Tibial nerve (tissue), 4 donors: ENCODE measurements around the gene SORCS3. TPM values are rescaled to one million over a fixed set of nuclear protein-coding genes. Genes with fewer than 3 reads are reported as not detected.

Experiments
- DNase-seq, 2 donors: peaks; one replicate each; pipeline ENCODE4 v3.0.0-alpha.2; 2019; ENCODE audit warnings: low spot score in 2 of 2
- H3K27ac ChIP-seq, 4 donors: fragments of 200-600 bp; sonication (generic) in 3 of 4; one replicate each; pipeline ENCODE4 v1.5.1; 2017 to 2019; ENCODE audit warnings: mild to moderate bottlenecking in 1 of 4
- H3K27me3 ChIP-seq, 2 donors: fragments of 200-600 bp; sonication (generic) in 1 of 2; one replicate each; pipeline versions ENCODE4 v1.5.1 to v1.6.0; 2017 to 2019
- H3K36me3 ChIP-seq, 3 donors: fragments of 200-600 bp; sonication (generic); one replicate each; pipeline ENCODE4 v1.5.1; 2018 to 2019
- H3K4me1 ChIP-seq, 4 donors: fragments of 200-600 bp; sonication (generic) in 3 of 4; one replicate each; pipeline ENCODE4 v1.5.1; 2017 to 2019
- H3K4me3 ChIP-seq, 4 donors: fragments of 200-600 bp; sonication (generic) in 3 of 4; one replicate each; pipeline ENCODE4 v1.5.1; 2017 to 2019; ENCODE audit warnings: mild to moderate bottlenecking in 1 of 4, moderate library complexity in 1 of 4
- H3K9me3 ChIP-seq, 4 donors: fragments of 200-600 bp; sonication (generic) in 3 of 4; one replicate each; pipeline ENCODE4 v1.5.1; 2017 to 2019
- EP300 ChIP-seq, 2 donors: sonication (generic); formaldehyde crosslinking; IDR thresholded peaks; one replicate each; pipeline ENCODE4 v1.6.1; 2017; ENCODE audit warnings: antibody characterized with exemption in 2 of 2, mild to moderate bottlenecking in 1 of 2
- POLR2A ChIP-seq, 2 donors: fragments of 450-650 bp; IDR thresholded peaks; one replicate each; pipeline ENCODE4 v1.6.1; 2017; ENCODE audit warnings: antibody characterized with exemption in 2 of 2, mild to moderate bottlenecking in 2 of 2, moderate library complexity in 2 of 2
- WGBS, 2 donors: methylation state at CpG; one replicate each; pipeline ENCODE4 v1.1.5; 2018; 5-methylcytosine and 5-hydroxymethylcytosine counted together
- total RNA-seq, 4 donors: library from RNA; depleted of rRNA; stranded (reverse); fragments of >200 nt; gene quantifications; one replicate each; pipeline ENCODE4 v1.1.0, GENCODE V29; 2016
- TF ChIP-seq, protein P1 (sequence below), 5 experiments: fragments of 200-600 bp in 3 of 5; fragments of 450-650 bp in 2 of 5; sonication (generic) in 3 of 5; IDR thresholded peaks; one replicate each; pipeline ENCODE4 v1.5.1; 2016 to 2019; ENCODE audit warnings: antibody characterized with exemption in 5 of 5, mild to moderate bottlenecking in 3 of 5, moderate library complexity in 2 of 5

SORCS3 gene
- total RNA-seq, 4 donors from 2014 or later, result 1.8 to 3.9 (median 3.2) TPM

DNA sequence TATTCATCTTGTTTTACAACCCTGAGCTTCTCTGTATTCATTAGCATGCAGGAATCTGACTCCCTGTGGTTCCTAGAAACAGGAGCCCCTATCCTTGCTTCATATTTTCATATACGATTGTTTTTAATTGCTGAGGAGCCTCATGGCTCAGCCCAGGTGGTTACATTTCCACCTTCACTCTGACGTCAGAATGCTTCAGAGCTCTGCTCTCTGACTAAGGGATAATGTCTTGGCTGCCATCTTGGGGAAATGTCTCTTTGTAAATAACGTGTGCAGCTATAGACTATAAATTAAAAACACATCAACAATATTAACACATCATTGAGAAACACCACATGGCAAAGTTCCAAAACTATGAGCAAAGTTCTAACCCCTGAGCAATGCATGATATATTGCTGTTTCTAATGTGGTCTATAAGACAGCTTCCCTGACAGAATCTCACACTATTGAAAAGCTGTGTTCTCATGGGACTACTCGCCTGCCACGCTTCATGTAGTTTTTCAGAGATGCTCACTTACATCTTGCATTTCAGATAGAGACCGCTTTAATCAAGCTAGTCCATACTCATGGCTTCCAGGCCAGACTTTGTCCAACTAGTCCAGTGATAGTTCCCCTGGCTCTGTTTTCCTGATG is 227.0 kb downstream of the SORCS3 start:
- TF ChIP-seq, protein P1, sequence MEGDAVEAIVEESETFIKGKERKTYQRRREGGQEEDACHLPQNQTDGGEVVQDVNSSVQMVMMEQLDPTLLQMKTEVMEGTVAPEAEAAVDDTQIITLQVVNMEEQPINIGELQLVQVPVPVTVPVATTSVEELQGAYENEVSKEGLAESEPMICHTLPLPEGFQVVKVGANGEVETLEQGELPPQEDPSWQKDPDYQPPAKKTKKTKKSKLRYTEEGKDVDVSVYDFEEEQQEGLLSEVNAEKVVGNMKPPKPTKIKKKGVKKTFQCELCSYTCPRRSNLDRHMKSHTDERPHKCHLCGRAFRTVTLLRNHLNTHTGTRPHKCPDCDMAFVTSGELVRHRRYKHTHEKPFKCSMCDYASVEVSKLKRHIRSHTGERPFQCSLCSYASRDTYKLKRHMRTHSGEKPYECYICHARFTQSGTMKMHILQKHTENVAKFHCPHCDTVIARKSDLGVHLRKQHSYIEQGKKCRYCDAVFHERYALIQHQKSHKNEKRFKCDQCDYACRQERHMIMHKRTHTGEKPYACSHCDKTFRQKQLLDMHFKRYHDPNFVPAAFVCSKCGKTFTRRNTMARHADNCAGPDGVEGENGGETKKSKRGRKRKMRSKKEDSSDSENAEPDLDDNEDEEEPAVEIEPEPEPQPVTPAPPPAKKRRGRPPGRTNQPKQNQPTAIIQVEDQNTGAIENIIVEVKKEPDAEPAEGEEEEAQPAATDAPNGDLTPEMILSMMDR (IDR thresholded peaks at IDR 0.05), result no peak
- TF ChIP-seq POLR2A (IDR thresholded peaks at IDR 0.05) (no peak), EP300 (IDR thresholded peaks at IDR 0.05) (no peak)
- WGBS, 2 donors, result 59 to 68% methylated on average over 6 of the region's 6 CpGs

DNA sequence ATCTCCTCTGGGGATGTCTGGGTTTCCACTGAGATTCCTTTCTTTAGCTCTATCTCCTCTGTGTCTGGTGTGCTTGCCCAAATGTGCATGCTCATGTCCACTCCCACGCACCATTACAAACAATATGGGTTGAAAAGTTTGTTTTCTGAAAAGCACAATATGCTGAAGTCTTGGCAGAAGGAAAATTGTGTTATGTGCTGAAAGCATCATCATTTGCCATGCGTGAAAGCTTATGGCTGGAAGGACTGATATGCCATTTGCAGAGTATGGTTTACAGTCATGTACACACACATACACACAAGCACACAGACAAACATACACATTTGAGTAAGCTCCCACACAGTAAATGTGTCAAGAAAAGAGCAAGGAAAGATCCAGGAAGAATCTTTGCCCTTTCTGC is 231.6 kb downstream of the SORCS3 start:
- peaks cover 0 to 5% (median 2%) of the 10 kb centered on the region in 4 donors for H3K4me1 ChIP-seq
- no peak overlapping the region for H3K4me3 ChIP-seq
- H3K27me3 ChIP-seq, result no peaks in the 10 kb centered on the region
- no peak for TF ChIP-seq POLR2A (IDR thresholded peaks at IDR 0.05)
- TF ChIP-seq, protein P1 (IDR thresholded peaks at IDR 0.05), result no peak
- no peak for TF ChIP-seq EP300 (IDR thresholded peaks at IDR 0.05)
- H3K27ac ChIP-seq, result no peak overlapping the region
- 20 to 33% methylated on average over 2 of the region's 2 CpGs for WGBS, 2 donors
- H3K36me3 ChIP-seq, result no peaks in the 10 kb centered on the region
- no peaks in the 10 kb centered on the region for H3K9me3 ChIP-seq
- no peak for DNase-seq

More for the DNA sequence above, 227.0 kb downstream of the SORCS3 start:
- H3K4me3 ChIP-seq, result no peak overlapping the region
- no peak for DNase-seq
- no peaks in the 10 kb centered on the region for H3K36me3 ChIP-seq
- H3K27ac ChIP-seq, result no peak overlapping the region
- H3K27me3 ChIP-seq, result no peaks in the 10 kb centered on the region
- H3K9me3 ChIP-seq, result no peaks in the 10 kb centered on the region
- H3K4me1 ChIP-seq, result peaks cover 0 to 5% (median 2%) of the 10 kb centered on the region in 4 donors

DNA sequence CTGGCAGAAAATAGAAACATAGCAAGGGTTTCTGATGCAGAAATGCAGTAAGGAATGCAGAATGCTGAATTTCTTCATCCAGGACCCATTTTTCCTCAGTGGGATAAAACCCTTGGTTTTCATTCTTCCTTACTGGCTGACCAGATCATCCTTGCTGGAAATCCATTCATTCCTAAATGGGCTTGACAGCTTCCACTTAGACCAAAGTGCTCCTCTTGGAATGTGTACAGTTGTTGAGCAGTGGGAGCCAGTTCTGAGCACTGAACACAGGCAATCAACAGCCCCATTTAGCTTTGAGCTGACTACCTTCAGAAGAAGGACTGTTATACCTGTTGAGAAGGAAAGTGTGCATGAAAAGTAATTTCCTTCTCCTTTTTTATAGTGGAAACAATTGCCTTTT is 232.1 kb downstream of the SORCS3 start:
- Histone ChIP-seq H3K4me3 (no peak overlapping the region), H3K27ac (peak overlapping the region in 1 of 4 donors; percentile 38), H3K4me1 (peaks cover 0 to 5% (median 2%) of the 10 kb centered on the region in 4 donors), H3K27me3 (no peaks in the 10 kb centered on the region), H3K9me3 (no peaks in the 10 kb centered on the region), H3K36me3 (no peaks in the 10 kb centered on the region)
- TF ChIP-seq POLR2A (IDR thresholded peaks at IDR 0.05) (no peak), EP300 (IDR thresholded peaks at IDR 0.05) (no peak)
- TF ChIP-seq, protein P1 (IDR thresholded peaks at IDR 0.05), result no peak
- DNase-seq, result no peak

DNA sequence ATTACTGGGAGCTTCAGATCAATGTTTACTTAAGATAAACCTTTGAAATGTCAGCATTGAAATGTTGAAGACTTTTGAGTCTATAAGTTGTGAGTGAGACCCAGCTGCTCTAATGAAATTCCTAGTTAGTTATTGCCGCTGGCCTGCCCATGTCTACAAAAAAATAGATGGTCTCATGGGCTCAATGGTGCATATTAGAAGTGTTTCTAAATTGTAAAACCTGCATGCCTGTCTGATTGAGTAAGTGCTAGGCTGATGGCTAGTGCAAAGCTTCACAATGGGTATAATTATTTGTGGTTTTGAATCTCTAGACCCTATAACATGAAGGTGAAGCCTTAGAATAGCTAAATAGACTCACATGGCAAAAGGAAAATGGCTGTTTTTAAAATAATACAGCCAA is 234.5 kb downstream of the SORCS3 start:
- peaks cover 0 to 5% (median 2%) of the 10 kb centered on the region in 4 donors for H3K4me1 ChIP-seq
- H3K9me3 ChIP-seq, result no peaks in the 10 kb centered on the region
- H3K36me3 ChIP-seq, result no peaks in the 10 kb centered on the region
- TF ChIP-seq POLR2A (IDR thresholded peaks at IDR 0.05) (no peak), EP300 (IDR thresholded peaks at IDR 0.05) (no peak)
- TF ChIP-seq, protein P1 (IDR thresholded peaks at IDR 0.05), result no peak
- 72 to 83% methylated on average over 1 of the region's 1 CpG for WGBS, 2 donors
- H3K4me3 ChIP-seq, result no peak overlapping the region
- H3K27me3 ChIP-seq, result no peaks in the 10 kb centered on the region
- no peak overlapping the region for H3K27ac ChIP-seq
- no peak for DNase-seq

DNA sequence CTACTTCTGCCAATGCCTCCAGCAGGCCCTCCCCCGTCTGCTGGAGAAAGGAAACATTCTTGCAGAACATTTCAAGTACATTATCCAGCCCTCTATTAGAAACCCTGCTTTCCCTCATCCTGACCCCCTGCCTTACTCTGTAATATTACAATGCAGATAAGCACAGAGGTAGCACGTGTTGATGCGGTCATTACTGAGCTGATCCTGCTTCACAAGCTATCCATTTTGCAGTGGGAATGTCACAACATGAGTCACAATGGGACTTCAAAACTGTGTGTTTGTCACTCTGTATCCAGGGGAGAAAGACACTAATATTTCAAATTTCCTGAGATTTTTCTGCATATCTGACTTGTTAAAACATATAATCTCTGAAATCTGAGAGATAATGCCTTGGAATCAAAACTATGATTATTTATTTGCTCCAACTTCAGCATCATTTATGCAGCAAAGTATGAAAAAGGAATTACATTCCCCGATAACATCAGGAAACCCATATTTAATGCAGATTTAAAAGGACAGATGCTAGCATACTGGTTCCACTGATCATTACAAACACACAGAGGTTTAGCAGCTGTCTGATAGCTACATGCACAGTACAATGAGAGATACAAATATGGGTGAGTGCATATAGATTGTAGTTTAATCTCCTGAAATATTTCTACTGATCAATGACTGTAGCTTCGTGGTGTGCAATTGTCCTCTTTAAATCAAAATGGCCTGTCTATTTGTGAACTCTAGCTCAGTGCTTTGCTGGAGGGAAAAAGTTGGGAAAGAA is 239.7 kb downstream of the SORCS3 start:
- no peaks in the 10 kb centered on the region for H3K4me1 ChIP-seq

More for the DNA sequence above, 239.7 kb downstream of the SORCS3 start:
- Histone ChIP-seq H3K36me3 (no peaks in the 10 kb centered on the region), H3K9me3 (no peaks in the 10 kb centered on the region), H3K27ac (no peak overlapping the region), H3K27me3 (no peaks in the 10 kb centered on the region), H3K4me3 (no peak overlapping the region)
- TF ChIP-seq, protein P1 (IDR thresholded peaks at IDR 0.05), result no peak
- TF ChIP-seq EP300 (IDR thresholded peaks at IDR 0.05), result no peak
- no peak for TF ChIP-seq POLR2A (IDR thresholded peaks at IDR 0.05)
- no peak for DNase-seq
- WGBS, 2 donors, result 70 to 80% methylated on average over 5 of the region's 5 CpGs
